WI38 (cell line): ENCODE measurements around the gene CDK6.

ENCODE experiments used
- H3K4me3 ChIP-seq: 2 replicates; pipeline ENCODE4 v1.5.1; 2011; ENCODE audit warnings: low read depth, mild to moderate bottlenecking, control low read depth, low read length
- TF ChIP-seq, protein P1 (sequence below): IDR thresholded peaks from 2 replicates; pipeline ENCODE4 v1.5.1; 2012; ENCODE audit warnings: low read depth, mild to moderate bottlenecking, control low read depth, low read length

CDK6 gene

DNA sequence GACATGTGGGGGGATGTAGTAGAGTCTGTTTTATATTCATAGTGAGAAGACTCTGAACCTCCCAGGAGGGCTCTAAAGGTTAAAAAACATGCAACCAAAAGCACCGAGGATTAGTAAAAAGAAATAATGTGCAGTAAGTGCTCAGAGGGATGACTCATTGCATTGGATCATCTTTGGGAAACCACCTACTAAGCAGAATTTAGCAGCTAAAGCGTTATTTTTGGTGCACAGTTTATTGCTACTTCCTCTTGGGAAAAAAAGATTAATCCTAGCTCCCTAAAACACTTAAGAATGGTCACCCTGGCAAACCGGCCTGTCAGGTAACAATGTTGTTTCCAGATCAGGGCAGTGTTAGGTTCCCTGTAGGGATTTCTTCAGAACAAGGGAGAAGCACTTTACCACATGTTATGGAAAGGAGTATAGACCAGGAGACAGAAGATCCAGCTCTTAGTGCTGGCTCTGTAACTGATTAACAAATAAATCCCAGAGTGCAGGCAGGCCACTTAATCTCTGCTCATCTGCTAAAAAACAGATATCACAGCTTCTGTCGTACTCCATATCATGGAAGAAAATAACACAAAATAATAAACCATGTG is 201.4 kb downstream of the CDK6 start:
- TF ChIP-seq, protein P1, sequence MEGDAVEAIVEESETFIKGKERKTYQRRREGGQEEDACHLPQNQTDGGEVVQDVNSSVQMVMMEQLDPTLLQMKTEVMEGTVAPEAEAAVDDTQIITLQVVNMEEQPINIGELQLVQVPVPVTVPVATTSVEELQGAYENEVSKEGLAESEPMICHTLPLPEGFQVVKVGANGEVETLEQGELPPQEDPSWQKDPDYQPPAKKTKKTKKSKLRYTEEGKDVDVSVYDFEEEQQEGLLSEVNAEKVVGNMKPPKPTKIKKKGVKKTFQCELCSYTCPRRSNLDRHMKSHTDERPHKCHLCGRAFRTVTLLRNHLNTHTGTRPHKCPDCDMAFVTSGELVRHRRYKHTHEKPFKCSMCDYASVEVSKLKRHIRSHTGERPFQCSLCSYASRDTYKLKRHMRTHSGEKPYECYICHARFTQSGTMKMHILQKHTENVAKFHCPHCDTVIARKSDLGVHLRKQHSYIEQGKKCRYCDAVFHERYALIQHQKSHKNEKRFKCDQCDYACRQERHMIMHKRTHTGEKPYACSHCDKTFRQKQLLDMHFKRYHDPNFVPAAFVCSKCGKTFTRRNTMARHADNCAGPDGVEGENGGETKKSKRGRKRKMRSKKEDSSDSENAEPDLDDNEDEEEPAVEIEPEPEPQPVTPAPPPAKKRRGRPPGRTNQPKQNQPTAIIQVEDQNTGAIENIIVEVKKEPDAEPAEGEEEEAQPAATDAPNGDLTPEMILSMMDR, result no peak
- no peak overlapping the region for H3K4me3 ChIP-seq

DNA sequence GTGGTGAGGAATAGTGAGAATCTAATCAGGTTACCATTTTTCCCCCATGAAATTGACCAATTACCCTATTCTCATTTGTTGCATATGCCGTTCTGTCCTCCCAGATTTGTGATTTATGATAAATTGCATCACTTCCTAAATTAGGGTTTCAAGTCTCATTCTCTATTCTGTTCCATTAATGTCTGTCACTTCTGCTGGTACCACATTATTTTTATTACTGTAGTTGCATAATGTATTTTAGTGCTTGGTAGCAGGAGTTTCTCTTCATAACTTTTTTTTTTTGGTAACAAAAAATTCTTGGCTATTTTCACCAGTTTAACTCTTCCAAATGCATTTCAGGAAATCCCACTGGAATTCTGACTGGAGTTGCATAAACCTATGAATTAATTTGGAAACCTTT is 202.2 kb downstream of the CDK6 start:
- no peak overlapping the region for H3K4me3 ChIP-seq
- TF ChIP-seq, protein P1, result no peak

DNA sequence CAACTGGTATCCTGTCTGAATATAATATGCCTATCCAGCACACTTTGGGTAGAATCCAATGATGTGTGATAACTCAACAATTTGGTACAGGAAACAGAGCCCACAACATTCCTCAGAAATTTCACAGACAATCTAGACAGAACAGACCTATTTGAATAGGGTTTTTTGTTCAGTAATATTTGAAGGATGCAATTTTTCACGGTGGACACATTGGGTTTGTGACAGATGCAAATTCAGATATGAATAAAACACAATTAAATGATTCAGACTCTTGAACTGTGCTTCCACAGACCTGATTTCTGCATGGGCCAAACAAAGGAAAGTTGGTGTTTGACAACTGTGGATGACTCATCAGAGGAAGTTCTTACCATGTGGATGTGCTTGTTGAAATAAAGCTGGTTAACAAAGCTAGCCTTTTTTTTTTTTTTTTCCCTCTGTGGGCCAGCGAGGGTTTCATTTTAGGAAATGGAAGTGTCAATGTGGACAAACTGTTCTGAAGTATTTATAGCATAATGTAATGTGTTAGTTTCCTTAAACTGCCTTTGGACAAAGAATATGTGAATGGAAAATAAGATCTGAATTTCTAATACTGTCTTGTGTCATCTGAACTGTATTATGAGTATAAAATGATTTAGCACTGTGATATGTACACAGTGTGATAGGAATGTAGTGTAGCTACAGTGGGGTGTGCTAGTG is 203.0 kb downstream of the CDK6 start:
- TF ChIP-seq, protein P1, result no peak
- H3K4me3 ChIP-seq, result no peak overlapping the region

DNA sequence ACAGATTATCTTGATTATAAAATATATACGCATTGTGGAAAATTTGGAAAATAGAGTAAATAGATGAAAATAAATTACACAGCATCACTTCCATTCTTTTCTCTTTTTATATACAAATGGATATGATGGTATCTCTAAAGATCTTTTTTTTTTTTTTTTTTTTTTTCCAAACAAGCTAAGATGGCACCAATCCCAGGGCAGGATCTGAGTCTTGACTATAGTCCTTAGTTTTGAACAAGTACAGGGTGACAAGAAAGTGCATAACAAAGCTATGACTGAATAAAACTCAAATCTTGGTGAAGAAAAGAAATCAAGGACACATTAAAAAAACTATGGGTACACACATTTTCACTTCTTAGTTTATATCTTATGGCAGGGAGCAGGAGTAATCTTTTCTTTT is 203.6 kb downstream of the CDK6 start:
- TF ChIP-seq, protein P1, result no peak
- H3K4me3 ChIP-seq, result no peak overlapping the region

DNA sequence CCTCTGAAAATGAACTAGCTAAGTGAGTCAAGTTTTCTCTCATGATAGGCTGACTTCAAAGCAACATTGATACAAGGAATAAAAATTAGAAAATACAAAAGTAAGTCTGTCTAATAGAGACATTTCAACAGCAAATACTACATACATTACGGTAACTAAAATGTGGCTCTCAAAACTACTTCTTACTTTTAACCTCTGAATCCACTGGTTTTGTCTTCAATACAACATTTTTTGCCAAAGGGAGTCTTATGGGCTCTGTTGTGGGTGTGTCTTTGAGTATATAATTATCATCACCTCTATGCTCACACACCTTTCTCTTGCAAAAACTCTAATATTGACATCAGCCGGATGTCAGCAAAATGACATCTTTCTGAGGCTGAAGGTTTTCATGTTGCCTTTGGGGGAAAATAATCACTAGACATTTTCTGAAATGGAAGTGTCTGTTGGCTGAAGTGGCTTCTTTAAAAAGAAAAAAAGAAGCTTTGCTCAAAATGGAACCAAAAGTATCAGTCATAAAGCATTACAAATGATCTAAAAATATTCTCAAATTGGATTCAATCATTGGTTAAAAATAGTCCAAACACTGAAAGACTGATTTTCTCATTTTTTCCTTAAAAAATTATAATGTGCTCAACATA is 204.4 kb downstream of the CDK6 start:
- no peak overlapping the region for H3K4me3 ChIP-seq
- TF ChIP-seq, protein P1, result no peak

DNA sequence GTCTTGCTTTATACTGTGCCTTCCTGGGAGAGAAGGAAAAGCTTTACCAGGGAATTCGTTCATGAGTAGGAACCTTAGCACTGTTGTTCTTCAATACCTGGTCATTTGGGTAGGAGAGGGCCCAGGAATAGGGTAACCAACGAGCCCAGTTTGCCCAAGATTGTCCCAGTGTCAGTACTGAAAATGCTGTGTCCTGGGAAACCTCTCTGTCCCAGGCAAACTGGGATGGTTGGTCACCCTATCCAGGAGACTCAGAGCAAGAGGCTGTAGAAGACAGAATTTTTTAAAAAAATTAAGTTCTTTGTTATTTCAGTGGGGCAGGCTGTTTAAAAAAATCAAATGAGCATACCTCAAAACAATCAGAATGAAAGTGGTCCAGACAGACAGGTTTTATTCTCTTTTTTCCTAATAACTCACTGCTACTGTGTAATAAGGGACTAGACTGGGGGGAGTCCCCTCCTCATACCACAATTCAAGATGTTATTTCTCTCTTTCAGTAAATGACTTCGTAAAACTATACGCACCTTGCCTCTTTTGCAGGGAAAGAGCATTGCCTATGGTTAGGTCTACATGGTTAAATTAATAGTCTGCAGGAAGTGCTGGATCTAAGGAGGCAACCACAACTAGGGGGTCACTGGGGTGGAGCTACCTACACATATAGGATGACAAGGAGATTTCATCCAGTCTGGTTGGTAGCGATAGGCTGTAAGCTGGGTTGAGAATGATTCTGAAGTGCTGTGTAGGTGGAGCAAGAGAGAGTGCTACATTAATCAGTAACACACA is 205.1 kb downstream of the CDK6 start:
- no peak overlapping the region for H3K4me3 ChIP-seq
- TF ChIP-seq, protein P1, result no peak
